Measurements from ENCODE around the gene PLK3. TPM values are rescaled to one million over a fixed set of nuclear protein-coding genes. Genes with fewer than 3 reads are reported as not detected.
"Not testable (repeated sequence)": the region's sequence is repeated elsewhere in the genome, so short reads cannot be mapped to it uniquely, and the experiment has no call there.

The PLK3 gene
- total RNA-seq, 1 donor from 2014 or later = 2.2 TPM

DNA sequence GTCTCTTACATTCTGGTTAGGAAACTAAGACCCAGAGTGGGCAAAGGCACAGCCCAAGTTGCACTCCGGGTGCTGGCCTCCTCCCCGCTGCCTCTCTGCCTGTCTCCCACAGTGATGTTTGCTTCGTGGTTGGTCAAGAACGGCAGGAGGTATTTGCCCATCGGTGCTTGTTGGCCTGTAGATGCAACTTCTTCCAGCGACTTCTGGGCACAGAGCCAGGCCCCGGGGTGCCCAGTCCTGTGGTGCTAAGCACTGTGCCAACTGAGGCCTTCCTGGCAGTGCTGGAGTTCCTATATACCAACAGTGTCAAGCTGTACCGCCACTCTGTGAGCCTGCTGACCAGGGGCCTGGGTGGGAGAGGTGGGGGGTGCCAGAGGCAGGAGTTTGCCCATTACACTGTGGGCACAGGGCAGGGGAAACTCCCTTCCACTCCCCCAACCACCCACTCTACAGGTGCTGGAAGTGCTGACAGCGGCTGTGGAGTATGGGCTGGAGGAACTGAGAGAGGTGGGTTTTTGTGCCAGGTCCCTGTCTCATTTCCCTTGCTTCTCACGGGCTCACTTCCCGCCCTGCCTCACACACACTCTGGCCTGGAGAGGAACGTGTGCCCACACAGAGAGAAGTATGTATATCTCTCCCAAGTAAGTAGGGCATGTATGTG lies 10.1 kb downstream of the PLK3 start:
- no peaks in the 10 kb centered on the region for H3K79me2 ChIP-seq (ENCODE audit: low read depth)
- Mint-ChIP-seq H3K36me3 (peaks cover 9% of the 10 kb centered on the region), H3K27ac (peak overlapping the region; percentile 93), H3K4me3 (no peak overlapping the region), H3K4me1 (peaks cover 63% of the 10 kb centered on the region), H3K9me3 (no peaks in the 10 kb centered on the region), H3K27me3 (ENCODE audit: insufficient read depth, low read depth) (peaks cover 21% of the 10 kb centered on the region)
- TF ChIP-seq EZH2phosphoT487 (IDR thresholded peaks at IDR 0.05) = no peak
- TF ChIP-seq, protein P1, sequence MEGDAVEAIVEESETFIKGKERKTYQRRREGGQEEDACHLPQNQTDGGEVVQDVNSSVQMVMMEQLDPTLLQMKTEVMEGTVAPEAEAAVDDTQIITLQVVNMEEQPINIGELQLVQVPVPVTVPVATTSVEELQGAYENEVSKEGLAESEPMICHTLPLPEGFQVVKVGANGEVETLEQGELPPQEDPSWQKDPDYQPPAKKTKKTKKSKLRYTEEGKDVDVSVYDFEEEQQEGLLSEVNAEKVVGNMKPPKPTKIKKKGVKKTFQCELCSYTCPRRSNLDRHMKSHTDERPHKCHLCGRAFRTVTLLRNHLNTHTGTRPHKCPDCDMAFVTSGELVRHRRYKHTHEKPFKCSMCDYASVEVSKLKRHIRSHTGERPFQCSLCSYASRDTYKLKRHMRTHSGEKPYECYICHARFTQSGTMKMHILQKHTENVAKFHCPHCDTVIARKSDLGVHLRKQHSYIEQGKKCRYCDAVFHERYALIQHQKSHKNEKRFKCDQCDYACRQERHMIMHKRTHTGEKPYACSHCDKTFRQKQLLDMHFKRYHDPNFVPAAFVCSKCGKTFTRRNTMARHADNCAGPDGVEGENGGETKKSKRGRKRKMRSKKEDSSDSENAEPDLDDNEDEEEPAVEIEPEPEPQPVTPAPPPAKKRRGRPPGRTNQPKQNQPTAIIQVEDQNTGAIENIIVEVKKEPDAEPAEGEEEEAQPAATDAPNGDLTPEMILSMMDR (IDR thresholded peaks at IDR 0.05) = no peak
- TF ChIP-seq EZH2 (IDR thresholded peaks at IDR 0.05) = no peak
- H3K4me2 ChIP-seq = no peak overlapping the region
- H3K9me3 ChIP-seq (ENCODE audit: low read depth) = no peaks in the 10 kb centered on the region
- peaks cover 50% of the 10 kb centered on the region for H3K4me1 ChIP-seq
- no peak overlapping the region for H3K4me3 ChIP-seq
- no peaks in the 10 kb centered on the region for H3K27me3 ChIP-seq
- H3K27ac ChIP-seq = no peak overlapping the region
- H4K20me1 ChIP-seq (ENCODE audit: low read depth) = no peaks in the 10 kb centered on the region
- H3K9ac ChIP-seq = no peak overlapping the region
- H3K36me3 ChIP-seq = no peaks in the 10 kb centered on the region
- no peak for DNase-seq (ENCODE audit: low spot score)
- peaks cover 20% of the 10 kb centered on the region for H3F3A ChIP-seq (ENCODE audit: low read depth)
- H2AFZ ChIP-seq (replicated peaks) = no peak overlapping the region

DNA sequence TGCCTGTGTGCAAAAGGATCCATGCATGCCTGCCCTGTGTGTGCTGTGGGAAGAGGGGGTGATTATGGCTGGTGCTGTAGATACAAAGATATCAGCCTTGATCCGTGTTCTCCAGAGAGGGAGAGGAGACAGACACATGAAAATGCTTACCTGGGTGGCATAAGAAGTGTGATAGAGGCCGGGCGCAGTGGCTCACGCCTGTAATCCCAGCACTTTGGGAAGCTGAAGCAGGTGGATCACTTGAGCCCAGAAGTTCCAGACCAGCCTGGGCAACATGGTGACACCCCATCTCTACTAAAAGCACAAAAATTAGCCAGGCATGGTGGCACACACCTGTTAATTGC lies 10.6 kb downstream of the PLK3 start:
- DNase-seq (ENCODE audit: low spot score); H4K20me1 ChIP-seq (ENCODE audit: low read depth); H3K36me3 ChIP-seq; H3K4me3 Mint-ChIP-seq; H3K9ac ChIP-seq; H3K4me2 ChIP-seq; H3K4me3 ChIP-seq; H3K27ac ChIP-seq; H3K9me3 ChIP-seq (ENCODE audit: low read depth); H3K36me3 Mint-ChIP-seq; H3K27me3 ChIP-seq; H3K79me2 ChIP-seq (ENCODE audit: low read depth); H2AFZ ChIP-seq (replicated peaks); H3K9me3 Mint-ChIP-seq: not testable (repeated sequence)
- Histone ChIP-seq H3F3A (ENCODE audit: low read depth) (peaks cover 22% of the 10 kb centered on the region), H3K4me1 (peaks cover 50% of the 10 kb centered on the region)
- H3K27ac Mint-ChIP-seq = peak overlapping the region; percentile 93
- peaks cover 22% of the 10 kb centered on the region for H3K27me3 Mint-ChIP-seq (ENCODE audit: insufficient read depth, low read depth)
- H3K4me1 Mint-ChIP-seq = peaks cover 63% of the 10 kb centered on the region

GRCh38 chr1:44811234-44811633 lies 11.1 kb downstream of the PLK3 start:
- no peaks in the 10 kb centered on the region for H4K20me1 ChIP-seq (ENCODE audit: low read depth)
- no peak overlapping the region for H3K27ac ChIP-seq
- peaks cover 25% of the 10 kb centered on the region for H3F3A ChIP-seq (ENCODE audit: low read depth)
- Mint-ChIP-seq H3K27me3 (ENCODE audit: insufficient read depth, low read depth) (peaks cover 22% of the 10 kb centered on the region), H3K9me3 (no peaks in the 10 kb centered on the region), H3K27ac (peak overlapping the region; percentile 35), H3K36me3 (peaks cover 6% of the 10 kb centered on the region), H3K4me3 (peak overlapping the region; percentile 30), H3K4me1 (peaks cover 63% of the 10 kb centered on the region)
- H3K27me3 ChIP-seq = no peaks in the 10 kb centered on the region
- no peak overlapping the region for H3K4me2 ChIP-seq
- peak; percentile 46 for DNase-seq (ENCODE audit: low spot score)
- H2AFZ ChIP-seq (replicated peaks) = no peak overlapping the region
- H3K79me2 ChIP-seq (ENCODE audit: low read depth) = no peaks in the 10 kb centered on the region
- no peak for TF ChIP-seq EZH2 (IDR thresholded peaks at IDR 0.05)
- TF ChIP-seq, protein P1 (IDR thresholded peaks at IDR 0.05) = no peak
- no peak for TF ChIP-seq EZH2phosphoT487 (IDR thresholded peaks at IDR 0.05)
- H3K9ac ChIP-seq = no peak overlapping the region
- H3K4me1 ChIP-seq = peaks cover 50% of the 10 kb centered on the region
- no peak overlapping the region for H3K4me3 ChIP-seq
- no peaks in the 10 kb centered on the region for H3K9me3 ChIP-seq (ENCODE audit: low read depth)
- H3K36me3 ChIP-seq = no peaks in the 10 kb centered on the region

DNA sequence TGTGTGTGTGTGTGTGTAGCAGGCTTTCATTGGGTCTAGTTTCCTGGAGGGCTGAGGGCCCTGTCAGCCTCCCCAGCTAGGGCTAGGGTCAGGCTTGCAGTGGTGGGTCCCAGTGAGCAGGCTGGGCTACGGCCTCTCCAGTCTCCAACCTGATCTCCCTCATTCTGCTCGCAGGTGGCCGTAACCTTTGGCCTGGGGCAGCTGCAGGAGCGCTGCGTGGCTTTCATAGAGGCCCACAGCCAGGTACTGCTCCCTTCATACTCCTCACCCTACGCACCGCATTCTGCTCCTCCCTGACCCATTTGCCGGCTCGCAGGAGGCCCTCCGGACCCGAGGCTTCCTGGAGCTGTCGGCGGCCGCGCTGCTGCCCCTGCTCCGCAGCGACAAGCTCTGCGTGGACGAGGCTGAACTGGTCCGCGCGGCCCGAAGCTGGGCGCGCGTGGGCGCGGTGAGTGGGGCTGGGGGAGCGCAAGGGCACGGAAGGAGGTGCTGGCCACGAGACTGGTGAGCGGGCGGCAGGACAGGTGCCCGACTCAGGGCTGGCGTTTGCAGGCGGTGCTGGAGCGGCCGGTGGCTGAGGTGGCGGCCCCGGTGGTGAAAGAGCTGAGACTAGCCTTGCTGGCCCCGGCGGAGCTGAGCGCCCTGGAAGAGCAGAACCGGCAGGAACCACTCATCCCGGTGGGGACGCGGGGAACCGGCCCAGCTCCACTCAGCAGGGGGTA lies 12.8 kb downstream of the PLK3 start:
- H3K36me3 Mint-ChIP-seq = peaks cover 9% of the 10 kb centered on the region
- H3K4me1 Mint-ChIP-seq = peaks cover 53% of the 10 kb centered on the region
- no peaks in the 10 kb centered on the region for H3K9me3 ChIP-seq (ENCODE audit: low read depth)
- peaks cover 39% of the 10 kb centered on the region for H3K4me1 ChIP-seq
- H3K4me3 ChIP-seq = peak overlapping the region; percentile 25
- H3K27ac ChIP-seq = no peak overlapping the region
- TF ChIP-seq, protein P1 (IDR thresholded peaks at IDR 0.05) = no peak
- no peak for TF ChIP-seq EZH2 (IDR thresholded peaks at IDR 0.05)
- TF ChIP-seq EZH2phosphoT487 (IDR thresholded peaks at IDR 0.05) = no peak
- H3K27me3 Mint-ChIP-seq (ENCODE audit: insufficient read depth, low read depth) = peaks cover 11% of the 10 kb centered on the region
- H3K27ac Mint-ChIP-seq = no peak overlapping the region
- H2AFZ ChIP-seq (replicated peaks) = no peak overlapping the region
- peaks cover 15% of the 10 kb centered on the region for H3F3A ChIP-seq (ENCODE audit: low read depth)
- H3K79me2 ChIP-seq (ENCODE audit: low read depth) = no peaks in the 10 kb centered on the region
- no peak overlapping the region for H3K4me3 Mint-ChIP-seq
- H3K27me3 ChIP-seq = no peaks in the 10 kb centered on the region
- no peaks in the 10 kb centered on the region for H4K20me1 ChIP-seq (ENCODE audit: low read depth)
- DNase-seq (ENCODE audit: low spot score) = no peak
- peaks cover 5% of the 10 kb centered on the region for H3K9me3 Mint-ChIP-seq
- H3K9ac ChIP-seq = no peak overlapping the region
- peak overlapping the region; percentile 59 for H3K4me2 ChIP-seq
- no peaks in the 10 kb centered on the region for H3K36me3 ChIP-seq

GRCh38 chr1:44815926-44816325 lies 15.7 kb downstream of the PLK3 start:
- H2AFZ ChIP-seq (replicated peaks); H4K20me1 ChIP-seq (ENCODE audit: low read depth); H3K4me3 ChIP-seq; H3K9ac ChIP-seq; H3K27me3 ChIP-seq; H3K9me3 Mint-ChIP-seq; H3K4me3 Mint-ChIP-seq; H3K36me3 Mint-ChIP-seq; H3K4me2 ChIP-seq; H3K27ac Mint-ChIP-seq; H3K36me3 ChIP-seq; H3K79me2 ChIP-seq (ENCODE audit: low read depth); H3K9me3 ChIP-seq (ENCODE audit: low read depth); H3K27ac ChIP-seq; DNase-seq (ENCODE audit: low spot score): not testable (repeated sequence)
- H3K4me1 ChIP-seq = peaks cover 27% of the 10 kb centered on the region
- Mint-ChIP-seq H3K4me1 (peaks cover 49% of the 10 kb centered on the region), H3K27me3 (ENCODE audit: insufficient read depth, low read depth) (peaks cover 17% of the 10 kb centered on the region)
- H3F3A ChIP-seq (ENCODE audit: low read depth) = peaks cover 36% of the 10 kb centered on the region

Data from neural progenitor cell (in vitro differentiated cells).